HL-60 (cell line): ENCODE measurements around the gene DHX15.

Experiments used
- DNase-seq, 2 experiments: peaks; one replicate each; pipeline ENCODE4 v3.0.0-alpha.2; 2010 to 2020; ENCODE audit warnings: low read depth in 1 of 2, low spot score in 1 of 2
- H3K27ac ChIP-seq: fragments of 250-450 bp; sonication (Bioruptor Pico); replicated peaks from 2 replicates; pipeline ENCODE4 v1.5.1; 2020; ENCODE audit warnings: mild to moderate bottlenecking, moderate library complexity
- H3K27me3 ChIP-seq: fragments of 250-450 bp; sonication (Bioruptor Pico); 2 replicates; pipeline ENCODE4 v1.5.1; 2021; ENCODE audit warnings: mild to moderate bottlenecking, moderate library complexity; ENCODE audit not compliant: insufficient read depth, poor library complexity, severe bottlenecking
- H3K4me3 ChIP-seq: replicated peaks from 2 replicates; pipeline ENCODE4 v1.5.1; 2011; ENCODE audit warnings: mild to moderate bottlenecking, control low read depth, low read length; ENCODE audit not compliant: insufficient read depth
- GABPA ChIP-seq: IDR thresholded peaks from 2 replicates; pipeline ENCODE4 v1.6.1; 2012; ENCODE audit warnings: low read depth
- POLR2AphosphoS5 ChIP-seq: IDR thresholded peaks from 2 replicates; pipeline ENCODE4 v1.6.1; 2012; ENCODE audit warnings: low read depth
- SPI1 ChIP-seq: IDR thresholded peaks from 2 replicates; pipeline ENCODE4 v1.6.1; 2012; ENCODE audit warnings: low read depth, mild to moderate bottlenecking, borderline replicate concordance
- TF ChIP-seq, protein P1 (sequence below): IDR thresholded peaks from 2 replicates; pipeline ENCODE4 v1.6.1; 2012; ENCODE audit warnings: low read depth; ENCODE audit not compliant: insufficient replicate concordance
- TF ChIP-seq, protein P2 (sequence below): IDR thresholded peaks from one replicate; pipeline ENCODE4 v1.5.1; 2011; ENCODE audit warnings: low read length, control low read depth, inconsistent platforms; ENCODE audit not compliant: insufficient read depth

Gene DHX15

DNA sequence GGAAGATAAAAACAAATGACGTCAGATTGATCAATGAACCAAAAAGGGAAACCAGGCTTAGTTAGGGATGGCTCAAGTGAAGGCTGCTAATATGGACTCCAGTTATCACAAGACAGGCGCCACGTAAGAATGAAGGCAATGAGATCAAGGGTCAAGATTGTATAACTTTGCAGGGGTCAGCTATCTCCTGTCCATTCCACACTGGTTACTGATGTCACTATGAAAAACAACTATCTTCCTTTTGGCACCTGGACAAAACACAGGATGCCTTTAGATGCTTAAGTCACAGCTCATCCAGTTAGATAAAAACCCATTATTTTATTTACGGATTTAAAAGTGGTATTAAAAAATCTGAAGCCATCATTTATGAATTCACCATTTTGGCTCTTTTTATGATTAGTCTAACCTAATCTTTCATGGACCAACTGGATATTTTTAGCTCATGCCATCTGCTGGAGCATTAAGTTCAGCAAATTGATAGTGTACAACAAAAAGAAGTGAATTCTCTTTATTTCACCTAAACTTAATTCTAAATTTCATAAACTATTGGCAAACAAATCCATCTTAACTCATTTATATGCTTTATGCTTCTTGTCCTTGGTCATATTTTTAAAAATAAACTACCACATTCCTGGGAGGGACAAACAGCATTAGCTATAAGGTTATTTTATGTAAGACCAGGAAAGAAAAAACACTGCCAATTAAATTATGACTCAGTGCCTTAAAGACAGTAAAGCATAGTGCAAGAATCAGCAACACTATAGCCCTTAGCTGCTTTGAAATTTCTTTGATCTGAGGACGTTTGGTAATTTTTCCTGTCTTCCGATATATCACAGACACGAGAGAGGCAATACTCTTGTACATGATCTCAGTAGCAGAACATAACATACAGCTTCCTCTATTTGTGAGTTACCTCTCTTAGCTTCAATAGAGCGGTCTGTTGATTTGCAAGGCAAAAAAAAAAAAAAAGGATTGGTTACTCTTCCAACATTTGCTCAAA, 27.0 kb downstream of the DHX15 start:
- H3K27me3 ChIP-seq, result no peaks in the 10 kb centered on the region
- TF ChIP-seq, protein P1, sequence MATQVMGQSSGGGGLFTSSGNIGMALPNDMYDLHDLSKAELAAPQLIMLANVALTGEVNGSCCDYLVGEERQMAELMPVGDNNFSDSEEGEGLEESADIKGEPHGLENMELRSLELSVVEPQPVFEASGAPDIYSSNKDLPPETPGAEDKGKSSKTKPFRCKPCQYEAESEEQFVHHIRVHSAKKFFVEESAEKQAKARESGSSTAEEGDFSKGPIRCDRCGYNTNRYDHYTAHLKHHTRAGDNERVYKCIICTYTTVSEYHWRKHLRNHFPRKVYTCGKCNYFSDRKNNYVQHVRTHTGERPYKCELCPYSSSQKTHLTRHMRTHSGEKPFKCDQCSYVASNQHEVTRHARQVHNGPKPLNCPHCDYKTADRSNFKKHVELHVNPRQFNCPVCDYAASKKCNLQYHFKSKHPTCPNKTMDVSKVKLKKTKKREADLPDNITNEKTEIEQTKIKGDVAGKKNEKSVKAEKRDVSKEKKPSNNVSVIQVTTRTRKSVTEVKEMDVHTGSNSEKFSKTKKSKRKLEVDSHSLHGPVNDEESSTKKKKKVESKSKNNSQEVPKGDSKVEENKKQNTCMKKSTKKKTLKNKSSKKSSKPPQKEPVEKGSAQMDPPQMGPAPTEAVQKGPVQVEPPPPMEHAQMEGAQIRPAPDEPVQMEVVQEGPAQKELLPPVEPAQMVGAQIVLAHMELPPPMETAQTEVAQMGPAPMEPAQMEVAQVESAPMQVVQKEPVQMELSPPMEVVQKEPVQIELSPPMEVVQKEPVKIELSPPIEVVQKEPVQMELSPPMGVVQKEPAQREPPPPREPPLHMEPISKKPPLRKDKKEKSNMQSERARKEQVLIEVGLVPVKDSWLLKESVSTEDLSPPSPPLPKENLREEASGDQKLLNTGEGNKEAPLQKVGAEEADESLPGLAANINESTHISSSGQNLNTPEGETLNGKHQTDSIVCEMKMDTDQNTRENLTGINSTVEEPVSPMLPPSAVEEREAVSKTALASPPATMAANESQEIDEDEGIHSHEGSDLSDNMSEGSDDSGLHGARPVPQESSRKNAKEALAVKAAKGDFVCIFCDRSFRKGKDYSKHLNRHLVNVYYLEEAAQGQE, result no peak
- TF ChIP-seq GABPA (no peak), SPI1 (no peak; the same call in 1 of the 2 replicates), POLR2AphosphoS5 (no peak)
- TF ChIP-seq, protein P2, sequence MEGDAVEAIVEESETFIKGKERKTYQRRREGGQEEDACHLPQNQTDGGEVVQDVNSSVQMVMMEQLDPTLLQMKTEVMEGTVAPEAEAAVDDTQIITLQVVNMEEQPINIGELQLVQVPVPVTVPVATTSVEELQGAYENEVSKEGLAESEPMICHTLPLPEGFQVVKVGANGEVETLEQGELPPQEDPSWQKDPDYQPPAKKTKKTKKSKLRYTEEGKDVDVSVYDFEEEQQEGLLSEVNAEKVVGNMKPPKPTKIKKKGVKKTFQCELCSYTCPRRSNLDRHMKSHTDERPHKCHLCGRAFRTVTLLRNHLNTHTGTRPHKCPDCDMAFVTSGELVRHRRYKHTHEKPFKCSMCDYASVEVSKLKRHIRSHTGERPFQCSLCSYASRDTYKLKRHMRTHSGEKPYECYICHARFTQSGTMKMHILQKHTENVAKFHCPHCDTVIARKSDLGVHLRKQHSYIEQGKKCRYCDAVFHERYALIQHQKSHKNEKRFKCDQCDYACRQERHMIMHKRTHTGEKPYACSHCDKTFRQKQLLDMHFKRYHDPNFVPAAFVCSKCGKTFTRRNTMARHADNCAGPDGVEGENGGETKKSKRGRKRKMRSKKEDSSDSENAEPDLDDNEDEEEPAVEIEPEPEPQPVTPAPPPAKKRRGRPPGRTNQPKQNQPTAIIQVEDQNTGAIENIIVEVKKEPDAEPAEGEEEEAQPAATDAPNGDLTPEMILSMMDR, result no peak
- no peak overlapping the region for H3K4me3 ChIP-seq
- no peak overlapping the region for H3K27ac ChIP-seq
- DNase-seq, result no peak

DNA sequence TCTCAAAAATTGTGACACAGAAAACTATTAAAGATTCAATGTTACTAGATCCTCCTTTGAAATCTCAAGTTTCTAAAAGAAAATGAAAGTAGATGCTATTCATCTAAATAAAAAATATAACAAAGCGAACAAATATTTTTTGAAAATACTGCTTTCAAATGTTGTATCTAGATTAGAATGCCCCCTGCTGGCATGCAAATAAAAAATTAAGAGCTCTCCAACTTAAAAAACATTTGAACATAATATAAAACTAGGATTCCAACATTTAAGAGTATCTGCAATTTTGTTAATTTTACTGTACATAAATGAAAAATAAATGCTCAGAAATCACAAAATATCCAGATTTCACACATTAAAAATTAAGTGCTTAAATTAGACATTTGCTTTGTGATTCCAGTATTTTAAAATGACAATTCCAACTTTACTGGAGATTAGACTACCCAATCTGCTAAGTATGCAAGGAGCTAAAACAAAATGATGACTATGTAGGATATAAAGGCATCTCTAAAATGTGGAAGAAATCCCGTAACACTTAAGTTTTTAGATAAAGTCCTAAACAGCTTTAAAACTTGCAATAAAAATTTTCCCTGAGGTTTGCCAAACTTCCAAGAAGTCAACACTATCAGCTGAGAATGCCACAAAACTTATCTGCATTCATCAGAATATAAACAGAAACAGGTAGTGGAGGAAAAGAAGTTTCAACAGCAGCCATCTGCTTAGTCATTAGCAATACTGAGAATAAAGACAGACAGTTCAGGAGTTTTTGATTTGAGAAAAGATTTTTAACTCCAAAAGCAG, 32.7 kb downstream of the DHX15 start:
- TF ChIP-seq SPI1 (no peak), GABPA (no peak)
- TF ChIP-seq, protein P2, result peak; percentile 16
- TF ChIP-seq, protein P1, result no peak
- no peaks in the 10 kb centered on the region for H3K27me3 ChIP-seq
- no peak overlapping the region for H3K4me3 ChIP-seq
- H3K27ac ChIP-seq, result no peak overlapping the region
- no peak for DNase-seq

DNA sequence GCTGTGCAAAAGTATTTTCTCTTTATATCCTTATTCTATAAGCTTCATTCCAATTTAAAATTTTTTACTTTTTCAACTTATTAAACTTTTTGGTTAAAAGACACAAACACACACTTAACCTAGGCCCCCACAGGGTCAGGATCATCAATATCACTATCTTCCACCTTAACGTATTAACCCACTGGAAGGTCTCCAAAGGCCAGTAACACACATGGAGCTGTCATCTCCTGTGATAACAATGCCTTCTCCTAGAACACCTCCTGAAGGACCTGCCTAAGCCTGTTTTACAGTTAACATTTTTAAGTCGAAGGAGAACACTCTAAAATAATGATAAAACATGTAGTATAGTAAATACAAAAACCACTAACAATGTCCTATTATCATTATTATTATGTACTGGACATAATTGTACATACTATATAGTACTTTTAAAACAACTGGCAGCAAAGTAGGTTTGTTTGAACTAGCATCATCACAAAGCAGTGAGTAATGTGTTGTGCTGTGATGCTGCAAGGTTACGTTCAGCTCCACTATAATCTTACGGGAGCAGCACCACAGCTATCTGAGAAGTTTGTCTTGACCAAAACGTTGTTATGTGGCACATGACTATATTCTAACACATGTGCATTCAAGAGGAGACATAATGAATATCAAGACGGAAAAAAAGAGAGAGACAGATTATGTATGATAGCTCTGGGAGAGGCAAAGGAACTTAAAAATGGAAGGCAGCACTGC, 33.7 kb downstream of the DHX15 start:
- no peak for DNase-seq
- TF ChIP-seq GABPA (no peak), POLR2AphosphoS5 (no peak), SPI1 (no peak)
- TF ChIP-seq, protein P2, result no peak
- TF ChIP-seq, protein P1, result no peak
- no peak overlapping the region for H3K4me3 ChIP-seq
- H3K27ac ChIP-seq, result no peak overlapping the region
- no peaks in the 10 kb centered on the region for H3K27me3 ChIP-seq
